DOHH2 (cell line): ENCODE measurements around the gene NCF2.

Experiments used
- H3F3A ChIP-seq: fragments of 200-600 bp; sonication (generic), shearing (Covaris generic); 2 replicates; pipeline ENCODE4 v1.6.0; 2016; ENCODE audit warnings: antibody characterized with exemption, mild to moderate bottlenecking; ENCODE audit not compliant: control insufficient read depth, insufficient read depth
- H3K27ac ChIP-seq: fragments of 200-600 bp; sonication (generic); 2 replicates; pipeline ENCODE4 v1.5.1; 2014; ENCODE audit warnings: low read depth, mild to moderate bottlenecking, low read length, moderate library complexity
- H3K27me3 ChIP-seq: fragments of 200-600 bp; sonication (generic); 2 replicates; pipeline ENCODE4 v1.6.1; 2014; ENCODE audit warnings: mild to moderate bottlenecking, low read length, mixed read lengths; ENCODE audit not compliant: control insufficient read depth
- H3K36me3 ChIP-seq: fragments of 200-600 bp; sonication (generic); 2 replicates; pipeline ENCODE4 v1.6.1; 2014; ENCODE audit warnings: mild to moderate bottlenecking, low read length, moderate library complexity, mixed read lengths; ENCODE audit not compliant: control insufficient read depth
- H3K4me1 ChIP-seq: fragments of 200-600 bp; sonication (generic); 2 replicates; pipeline ENCODE4 v1.6.1; 2014; ENCODE audit warnings: mild to moderate bottlenecking, low read length, mixed read lengths; ENCODE audit not compliant: control insufficient read depth
- H3K4me2 ChIP-seq: fragments of 200-600 bp; sonication (generic); 2 replicates; pipeline ENCODE4 v1.6.0; 2014; ENCODE audit warnings: mild to moderate bottlenecking, low read length, moderate library complexity
- H3K4me3 ChIP-seq: fragments of 200-600 bp; sonication (generic); 2 replicates; pipeline ENCODE4 v1.5.1; 2014; ENCODE audit warnings: mild to moderate bottlenecking, low read length, mixed read lengths
- H3K79me2 ChIP-seq: fragments of 200-600 bp; sonication (generic); 2 replicates; pipeline ENCODE4 v1.6.1; 2014; ENCODE audit warnings: mild to moderate bottlenecking, low read length, mixed read lengths; ENCODE audit not compliant: control insufficient read depth
- H3K9me2 ChIP-seq: fragments of 200-600 bp; sonication (generic); replicated peaks from 2 replicates; pipeline ENCODE4 v1.6.1; 2014; ENCODE audit warnings: mild to moderate bottlenecking, low read length, mixed read lengths; ENCODE audit not compliant: control insufficient read depth
- H3K9me3 ChIP-seq: fragments of 200-600 bp; sonication (generic); 2 replicates; pipeline ENCODE4 v1.6.1; 2014; ENCODE audit warnings: antibody characterized with exemption, low read length, mixed read lengths; ENCODE audit not compliant: control insufficient read depth, insufficient read depth
- H4K20me1 ChIP-seq: fragments of 200-600 bp; sonication (generic); 2 replicates; pipeline ENCODE4 v1.6.0; 2014; ENCODE audit warnings: low read depth, mild to moderate bottlenecking, antibody characterized with exemption, low read length, moderate library complexity; ENCODE audit not compliant: control insufficient read depth, insufficient read depth
- EZH2phosphoT487 ChIP-seq: fragments of 200-600 bp; sonication (generic); IDR thresholded peaks from 2 replicates; pipeline ENCODE4 v1.6.1; 2017; ENCODE audit warnings: borderline replicate concordance, mild to moderate bottlenecking, antibody characterized with exemption, low read length, moderate library complexity, mixed read lengths
- TF ChIP-seq, protein P1 (sequence below): fragments of 200-600 bp; sonication (generic); IDR thresholded peaks from one replicate; pipeline ENCODE4 v1.5.1; 2014; ENCODE audit warnings: antibody characterized with exemption, mild to moderate bottlenecking, low read depth, low read length; ENCODE audit not compliant: poor library complexity, severe bottlenecking

The NCF2 gene

DNA sequence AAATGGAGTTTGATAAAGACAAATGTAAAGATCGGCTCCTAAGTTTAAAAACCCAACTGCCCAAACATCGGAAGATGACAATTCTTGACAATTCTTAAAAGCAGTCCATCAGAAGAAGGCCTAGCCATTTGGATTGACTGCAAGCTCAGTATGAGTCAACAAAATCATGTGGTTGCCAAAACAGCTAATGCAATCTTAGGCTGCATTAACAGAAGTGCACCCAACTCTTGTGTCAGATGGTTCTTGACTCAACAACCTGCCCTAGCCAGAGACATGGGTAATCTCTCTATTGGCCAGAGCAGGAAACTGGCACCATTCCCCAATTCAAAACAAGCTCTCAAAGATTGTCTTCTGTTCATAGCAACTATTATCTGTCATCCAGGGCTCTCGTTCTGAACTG lies 9.9 kb upstream of the NCF2 start:
- H3K4me1 ChIP-seq = peaks cover 2% of the 10 kb centered on the region; the same call in 1 of the 2 replicates
- H3F3A ChIP-seq = no peaks in the 10 kb centered on the region
- peaks cover 28% of the 10 kb centered on the region for H3K27me3 ChIP-seq
- no peaks in the 10 kb centered on the region for H3K79me2 ChIP-seq
- no peak overlapping the region for H3K27ac ChIP-seq
- no peaks in the 10 kb centered on the region for H3K9me3 ChIP-seq
- no peaks in the 10 kb centered on the region for H3K36me3 ChIP-seq
- TF ChIP-seq, protein P1, sequence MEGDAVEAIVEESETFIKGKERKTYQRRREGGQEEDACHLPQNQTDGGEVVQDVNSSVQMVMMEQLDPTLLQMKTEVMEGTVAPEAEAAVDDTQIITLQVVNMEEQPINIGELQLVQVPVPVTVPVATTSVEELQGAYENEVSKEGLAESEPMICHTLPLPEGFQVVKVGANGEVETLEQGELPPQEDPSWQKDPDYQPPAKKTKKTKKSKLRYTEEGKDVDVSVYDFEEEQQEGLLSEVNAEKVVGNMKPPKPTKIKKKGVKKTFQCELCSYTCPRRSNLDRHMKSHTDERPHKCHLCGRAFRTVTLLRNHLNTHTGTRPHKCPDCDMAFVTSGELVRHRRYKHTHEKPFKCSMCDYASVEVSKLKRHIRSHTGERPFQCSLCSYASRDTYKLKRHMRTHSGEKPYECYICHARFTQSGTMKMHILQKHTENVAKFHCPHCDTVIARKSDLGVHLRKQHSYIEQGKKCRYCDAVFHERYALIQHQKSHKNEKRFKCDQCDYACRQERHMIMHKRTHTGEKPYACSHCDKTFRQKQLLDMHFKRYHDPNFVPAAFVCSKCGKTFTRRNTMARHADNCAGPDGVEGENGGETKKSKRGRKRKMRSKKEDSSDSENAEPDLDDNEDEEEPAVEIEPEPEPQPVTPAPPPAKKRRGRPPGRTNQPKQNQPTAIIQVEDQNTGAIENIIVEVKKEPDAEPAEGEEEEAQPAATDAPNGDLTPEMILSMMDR = no peak
- no peak for TF ChIP-seq EZH2phosphoT487
- H4K20me1 ChIP-seq = no peaks in the 10 kb centered on the region
- no peaks in the 10 kb centered on the region for H3K9me2 ChIP-seq
- H3K4me2 ChIP-seq = no peak overlapping the region
- no peak overlapping the region for H3K4me3 ChIP-seq

DNA sequence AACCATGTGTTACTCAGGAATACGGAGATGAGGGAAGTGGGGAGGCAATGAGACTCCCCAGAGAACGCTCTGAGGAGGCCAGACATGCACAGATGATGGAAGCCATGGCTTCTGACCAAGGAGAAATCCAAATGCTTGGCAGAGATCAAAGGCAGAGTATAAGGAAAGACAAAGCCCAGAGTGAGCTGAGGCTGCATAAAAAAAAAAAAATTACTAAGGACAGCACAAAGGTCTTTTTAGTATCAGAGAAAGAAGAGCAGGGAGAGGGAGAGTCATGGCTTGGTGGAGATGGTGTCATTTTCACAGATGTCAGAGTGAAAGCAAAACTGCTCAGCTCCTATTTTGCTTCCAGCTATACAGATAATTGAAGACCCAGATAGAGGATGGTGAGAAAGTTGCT lies 8.1 kb upstream of the NCF2 start:
- H4K20me1 ChIP-seq = no peaks in the 10 kb centered on the region
- no peak overlapping the region for H3K4me3 ChIP-seq
- no peak overlapping the region for H3K27ac ChIP-seq
- TF ChIP-seq EZH2phosphoT487 = no peak
- TF ChIP-seq, protein P1 = no peak
- H3F3A ChIP-seq = no peaks in the 10 kb centered on the region
- H3K9me3 ChIP-seq = no peaks in the 10 kb centered on the region
- no peak overlapping the region for H3K4me2 ChIP-seq
- H3K9me2 ChIP-seq = no peaks in the 10 kb centered on the region
- no peaks in the 10 kb centered on the region for H3K36me3 ChIP-seq
- H3K4me1 ChIP-seq = peaks cover 6% of the 10 kb centered on the region
- no peaks in the 10 kb centered on the region for H3K79me2 ChIP-seq
- H3K27me3 ChIP-seq = peaks cover 28% of the 10 kb centered on the region

DNA sequence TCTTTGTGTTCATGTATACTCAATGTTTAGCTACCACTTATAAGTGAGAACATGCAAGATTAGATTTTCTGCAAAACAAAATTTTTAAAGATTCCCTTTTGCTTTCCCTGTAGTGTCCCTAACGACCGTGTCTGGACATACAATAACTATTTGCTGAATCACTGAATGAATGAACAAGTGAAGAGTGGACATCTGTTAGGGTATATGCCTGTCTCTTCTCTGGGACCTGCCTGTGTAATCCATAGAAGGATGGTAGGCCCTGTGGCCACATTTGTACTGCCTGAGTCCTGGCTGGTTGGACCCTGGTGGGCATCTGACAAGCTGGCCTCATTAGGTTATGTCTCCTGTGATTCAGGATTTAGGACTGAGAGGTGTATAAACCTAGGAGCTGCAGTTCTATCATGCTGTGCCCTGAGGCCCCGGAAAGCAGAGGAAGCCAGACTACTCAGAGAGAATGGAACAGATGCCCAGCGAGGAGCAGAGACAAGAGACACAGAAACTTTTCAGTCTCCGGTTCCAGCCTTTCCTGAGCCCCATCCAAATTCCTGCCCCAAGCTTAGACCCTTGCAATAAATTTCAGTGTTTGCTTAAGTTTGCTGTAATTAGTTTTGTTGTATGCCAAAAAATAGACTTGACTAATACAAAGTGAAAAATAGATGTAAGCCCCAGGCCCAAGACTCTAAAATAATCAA lies 7.5 kb upstream of the NCF2 start:
- H3F3A ChIP-seq = no peaks in the 10 kb centered on the region
- H3K4me1 ChIP-seq = peaks cover 12% of the 10 kb centered on the region
- no peak overlapping the region for H3K4me2 ChIP-seq
- no peaks in the 10 kb centered on the region for H4K20me1 ChIP-seq
- H3K36me3 ChIP-seq = no peaks in the 10 kb centered on the region
- H3K27me3 ChIP-seq = peaks cover 23% of the 10 kb centered on the region
- H3K4me3 ChIP-seq = no peak overlapping the region
- H3K79me2 ChIP-seq = no peaks in the 10 kb centered on the region
- no peaks in the 10 kb centered on the region for H3K9me2 ChIP-seq
- TF ChIP-seq EZH2phosphoT487 = no peak
- TF ChIP-seq, protein P1 = no peak
- H3K9me3 ChIP-seq = no peaks in the 10 kb centered on the region
- H3K27ac ChIP-seq = no peak overlapping the region
